Activated gamma-delta T cell (primary cell): ENCODE results near the gene ZXDC.

Source experiments
- DNase-seq: peaks from one replicate; lab custom pipeline; 2025; lab: John Stamatoyannopoulos, UW

Gene ZXDC

GRCh38 chr3:126454437-126455198, 21.1 kb downstream of the ZXDC start:
- DNase-seq = no peak

- DNase-seq = no peak
These were observed 21.7 kb downstream of the ZXDC start for GRCh38 chr3:126454025-126454424.

- DNase-seq = no peak
These were observed 23.5 kb downstream of the ZXDC start for GRCh38 chr3:126452213-126452612.

GRCh38 chr3:126451511-126451910, 24.2 kb downstream of the ZXDC start:
- DNase-seq = no peak

- DNase-seq = no peak
These were observed 24.9 kb downstream of the ZXDC start for GRCh38 chr3:126450744-126451143.

GRCh38 chr3:126450219-126450618, 25.5 kb downstream of the ZXDC start:
- DNase-seq = no peak

- no peak for DNase-seq
These were observed 26.1 kb downstream of the ZXDC start for GRCh38 chr3:126449621-126450051.

- DNase-seq = no peak
These were observed 26.9 kb downstream of the ZXDC start for GRCh38 chr3:126448893-126449180.

GRCh38 chr3:126448136-126448892, 27.4 kb downstream of the ZXDC start:
- no peak for DNase-seq

- DNase-seq = no peak
These were observed 28.1 kb downstream of the ZXDC start for GRCh38 chr3:126447456-126448106.

GRCh38 chr3:126446791-126447190, 28.9 kb downstream of the ZXDC start:
- DNase-seq = no peak

GRCh38 chr3:126446301-126446700, 29.4 kb downstream of the ZXDC start:
- no peak for DNase-seq

GRCh38 chr3:126445506-126445905, 30.2 kb downstream of the ZXDC start:
- DNase-seq = no peak

GRCh38 chr3:126442856-126443242, 32.8 kb downstream of the ZXDC start:
- no peak for DNase-seq

- no peak for DNase-seq
These were observed 33.4 kb downstream of the ZXDC start for GRCh38 chr3:126442094-126442855.

- no peak for DNase-seq
These were observed 34.3 kb downstream of the ZXDC start for GRCh38 chr3:126441256-126441880.

GRCh38 chr3:126440709-126440995, 35.0 kb downstream of the ZXDC start:
- DNase-seq = no peak

- DNase-seq = no peak
These were observed 35.6 kb downstream of the ZXDC start for GRCh38 chr3:126439968-126440708.

- DNase-seq = no peak
These were observed 36.2 kb downstream of the ZXDC start for GRCh38 chr3:126439346-126439967.

GRCh38 chr3:126438746-126439145, 36.9 kb downstream of the ZXDC start:
- no peak for DNase-seq

GRCh38 chr3:126438186-126438585, 37.5 kb downstream of the ZXDC start:
- DNase-seq = no peak
